B cell (primary cell): ENCODE measurements around the gene CCDC68. TPM values are rescaled to one million over a fixed set of nuclear protein-coding genes. Genes with fewer than 3 reads are reported as not detected.

ENCODE experiments used
- ATAC-seq: fragments of 200-7000 bp; cut with Tn5 transposase; one replicate; pipeline ENCODE4 v1.10.0; 2021; ENCODE audit warnings: low read depth, mild to moderate bottlenecking, moderate number of reproducible peaks, moderate library complexity
- CTCF ChIA-PET: fragments of 350-600 bp; sonication (Branson Sonifier 250); formaldehyde crosslinking; loops from one replicate; lab custom pipeline; 2021; ENCODE audit warnings: antibody characterized with exemption, inconsistent platforms; lab: Charles Lee
- POLR2A ChIA-PET: fragments of 350-600 bp; sonication (Branson Sonifier 250); formaldehyde crosslinking; loops from one replicate; lab custom pipeline; 2021; ENCODE audit warnings: antibody characterized with exemption; lab: Charles Lee
- DNase-seq: peaks from one replicate; pipeline ENCODE4 v3.0.0; 2013
- H2AFZ ChIP-seq: 2 replicates; pipeline ENCODE4 v1.6.1; 2012; ENCODE audit warnings: mild to moderate bottlenecking, low read depth, low read length; ENCODE audit not compliant: insufficient read depth, poor library complexity, severe bottlenecking
- H3K27ac ChIP-seq, 2 donors: 1 replicate in 1 of 2; 2 replicates in 1 of 2; pipeline ENCODE4 v1.5.1; 2012 to 2013; ENCODE audit warnings: low read length in 2 of 2, mild to moderate bottlenecking in 2 of 2, moderate library complexity in 1 of 2
- H3K27me3 ChIP-seq, 4 experiments: fragments of 200-600 bp in 1 of 4; sonication (generic) in 1 of 4; replicated peaks in 1 of 4; 1 replicate in 2 of 4; 2 replicates in 2 of 4; pipeline versions ENCODE4 v1.6.1 to v1.7.0; 2013 to 2016; ENCODE audit warnings: low read length in 3 of 4, mild to moderate bottlenecking in 2 of 4, mixed read lengths in 1 of 4, moderate library complexity in 1 of 4; ENCODE audit not compliant: insufficient read depth in 4 of 4, control insufficient read depth in 3 of 4; ENCODE audit errors: control extremely low read depth in 1 of 4
- H3K36me3 ChIP-seq, 2 experiments: replicated peaks in 1 of 2; 1 replicate in 1 of 2; 2 replicates in 1 of 2; pipeline versions ENCODE4 v1.6.1 to v1.7.1; 2013; ENCODE audit warnings: low read length in 1 of 2; ENCODE audit not compliant: insufficient read depth in 2 of 2, control insufficient read depth in 1 of 2; ENCODE audit errors: control extremely low read depth in 1 of 2, extremely low read depth in 1 of 2
- H3K4me1 ChIP-seq, 2 donors: fragments of 200-600 bp in 1 of 2; sonication (generic) in 1 of 2; 1 replicate in 1 of 2; 2 replicates in 1 of 2; pipeline versions ENCODE4 v1.5.1 to v1.6.1; 2013 to 2017; ENCODE audit warnings: low read length in 2 of 2; ENCODE audit not compliant: control insufficient read depth in 2 of 2, insufficient read depth in 2 of 2
- H3K4me2 ChIP-seq: replicated peaks from 2 replicates; pipeline ENCODE3; 2012; ENCODE audit warnings: mild to moderate bottlenecking, low read depth, low read length; ENCODE audit not compliant: poor library complexity, severe bottlenecking
- H3K4me3 ChIP-seq, 5 experiments: fragments of 200-600 bp in 1 of 5; sonication (generic) in 1 of 5; 1 replicate in 3 of 5; 2 replicates in 2 of 5; pipeline versions ENCODE4 v1.5.1 to v1.7.0; 2011 to 2016; ENCODE audit warnings: low read length in 4 of 5, mild to moderate bottlenecking in 4 of 5, low read depth in 2 of 5, control low read depth in 1 of 5, moderate library complexity in 1 of 5; ENCODE audit not compliant: insufficient read depth in 1 of 5; ENCODE audit errors: control extremely low read depth in 1 of 5, extremely low read depth in 1 of 5
- H3K79me2 ChIP-seq: fragments of 200-600 bp; sonication (generic); one replicate; pipeline ENCODE4 v1.6.0; 2016; ENCODE audit warnings: low read length; ENCODE audit not compliant: control insufficient read depth, insufficient read depth
- H3K9ac ChIP-seq: fragments of 200-600 bp; sonication (generic); 2 replicates; pipeline ENCODE4 v1.6.1; 2017; ENCODE audit warnings: mild to moderate bottlenecking, low read length, moderate library complexity
- H3K9me3 ChIP-seq, 3 donors: one replicate each; pipeline versions ENCODE4 v1.6.1 to v1.7.1; 2013; ENCODE audit warnings: low read length in 2 of 3; ENCODE audit not compliant: control insufficient read depth in 2 of 3, insufficient read depth in 1 of 3; ENCODE audit errors: control extremely low read depth in 1 of 3
- H4K20me1 ChIP-seq: 2 replicates; pipeline ENCODE4 v1.6.0; 2012; ENCODE audit warnings: mild to moderate bottlenecking, low read length; ENCODE audit not compliant: insufficient read depth, control insufficient read depth, poor library complexity, severe bottlenecking
- H3K27ac Mint-ChIP-seq: one replicate; pipeline ENCODE4 v1.8.0; 2021; ENCODE audit warnings: mixed read lengths
- H3K27me3 Mint-ChIP-seq: one replicate; pipeline ENCODE4 v1.8.0; 2021; ENCODE audit warnings: mixed read lengths
- H3K4me1 Mint-ChIP-seq: one replicate; pipeline ENCODE4 v1.8.0; 2021; ENCODE audit warnings: mixed read lengths
- H3K4me3 Mint-ChIP-seq: one replicate; pipeline ENCODE4 v1.8.0; 2021; ENCODE audit warnings: mixed read lengths
- H3K9me3 Mint-ChIP-seq: one replicate; pipeline ENCODE4 v1.8.0; 2022; ENCODE audit warnings: mixed read lengths; ENCODE audit not compliant: insufficient read depth
- EZH2 ChIP-seq: IDR thresholded peaks from 2 replicates; pipeline ENCODE4 v1.6.1; 2012; ENCODE audit warnings: borderline replicate concordance, low read depth, mild to moderate bottlenecking, moderate library complexity, low read length; ENCODE audit not compliant: insufficient read depth, poor library complexity, severe bottlenecking
- WGBS: methylation state at CpG from one replicate; pipeline ENCODE4 v1.1.5; 2013; ENCODE audit warnings: missing lambda C conversion rate; ENCODE audit not compliant: insufficient coverage; 5-methylcytosine and 5-hydroxymethylcytosine counted together
- intact Hi-C: fragments of 100-400 bp; cut with micrococcal nuclease; formaldehyde crosslinking; loops from one replicate; pipeline ENCODE4 v1.10.0; 2022
- polyA plus RNA-seq: library from polyadenylated mRNA; depleted of rRNA; stranded (reverse); fragments of >200 nt; gene quantifications from 2 replicates; pipeline ENCODE4 v1.2.3, GENCODE V29; 2012
- total RNA-seq, 2 donors: library from RNA; stranded (reverse); fragments of 120-200 nt in 1 of 2; gene quantifications; 1 replicate in 1 of 2; 2 replicates in 1 of 2; pipeline versions ENCODE4 v1.2.3 to v1.2.4, GENCODE V29; 2013 to 2022
- TF ChIP-seq, protein P1 (sequence below): fragments of 200-600 bp; IDR thresholded peaks from one replicate; pipeline ENCODE4 v1.8.0; 2022; ENCODE audit warnings: antibody characterized with exemption, mild to moderate bottlenecking

CCDC68 gene
- total and polyA plus RNA-seq, 2 donors (not counting 1 experiment from before 2014, with no cell fraction given), result 0.01 to 0.32 TPM

DNA sequence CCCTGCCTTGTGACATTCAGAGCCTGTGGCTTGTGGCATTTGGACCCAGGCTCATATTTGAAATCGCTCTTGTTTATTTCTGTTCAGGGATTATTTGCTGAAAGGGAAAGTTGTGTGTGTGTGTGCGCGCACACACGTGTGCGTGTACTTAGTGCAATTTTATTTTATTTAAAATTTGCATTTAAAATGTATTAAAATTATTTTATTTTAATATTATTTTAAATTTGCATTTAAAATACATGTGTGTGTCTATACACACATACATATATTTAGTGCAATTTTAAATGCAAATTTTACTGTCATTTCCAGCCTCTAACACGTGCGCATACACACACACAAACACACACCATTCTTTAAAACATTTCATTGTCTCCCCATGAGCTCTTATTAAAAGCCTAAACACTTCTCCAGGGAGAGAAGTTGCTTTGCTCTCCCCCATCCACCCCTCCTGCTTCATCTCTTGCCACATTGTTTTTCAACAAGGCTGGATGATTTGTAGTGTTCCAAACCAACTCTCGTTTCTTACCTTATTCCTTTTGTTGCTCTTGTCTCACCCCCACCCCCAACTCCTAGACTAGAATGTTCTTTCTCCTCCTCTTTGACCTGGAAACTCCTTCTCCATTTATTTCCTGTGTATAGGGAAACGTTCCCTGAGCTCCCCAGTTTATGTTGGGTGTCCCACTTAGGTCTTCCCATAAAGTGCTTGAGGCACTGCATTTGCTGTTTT lies 3.8 kb upstream of the CCDC68 start:
- CTCF ChIA-PET, result no interaction called here
- Histone ChIP-seq H3K9ac (no peak overlapping the region), H4K20me1 (no peaks in the 10 kb centered on the region), H3K36me3 (no peaks in the 10 kb centered on the region), H3K27me3 (peaks cover 0 to 17% (median 9%) of the 10 kb centered on the region in 4 experiments), H3K79me2 (no peaks in the 10 kb centered on the region), H3K4me2 (no peak overlapping the region), H2AFZ (no peak overlapping the region), H3K4me1 (peaks cover 2 to 3% of the 10 kb centered on the region in 2 donors), H3K27ac (no peak overlapping the region), H3K9me3 (peaks cover 0 to 4% (median 1%) of the 10 kb centered on the region in 3 donors), H3K4me3 (no peak overlapping the region)
- H3K27me3 Mint-ChIP-seq, result peaks cover 33% of the 10 kb centered on the region
- TF ChIP-seq, protein P1, sequence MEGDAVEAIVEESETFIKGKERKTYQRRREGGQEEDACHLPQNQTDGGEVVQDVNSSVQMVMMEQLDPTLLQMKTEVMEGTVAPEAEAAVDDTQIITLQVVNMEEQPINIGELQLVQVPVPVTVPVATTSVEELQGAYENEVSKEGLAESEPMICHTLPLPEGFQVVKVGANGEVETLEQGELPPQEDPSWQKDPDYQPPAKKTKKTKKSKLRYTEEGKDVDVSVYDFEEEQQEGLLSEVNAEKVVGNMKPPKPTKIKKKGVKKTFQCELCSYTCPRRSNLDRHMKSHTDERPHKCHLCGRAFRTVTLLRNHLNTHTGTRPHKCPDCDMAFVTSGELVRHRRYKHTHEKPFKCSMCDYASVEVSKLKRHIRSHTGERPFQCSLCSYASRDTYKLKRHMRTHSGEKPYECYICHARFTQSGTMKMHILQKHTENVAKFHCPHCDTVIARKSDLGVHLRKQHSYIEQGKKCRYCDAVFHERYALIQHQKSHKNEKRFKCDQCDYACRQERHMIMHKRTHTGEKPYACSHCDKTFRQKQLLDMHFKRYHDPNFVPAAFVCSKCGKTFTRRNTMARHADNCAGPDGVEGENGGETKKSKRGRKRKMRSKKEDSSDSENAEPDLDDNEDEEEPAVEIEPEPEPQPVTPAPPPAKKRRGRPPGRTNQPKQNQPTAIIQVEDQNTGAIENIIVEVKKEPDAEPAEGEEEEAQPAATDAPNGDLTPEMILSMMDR, result no peak
- no peak for TF ChIP-seq EZH2
- H3K4me3 Mint-ChIP-seq, result no peak overlapping the region
- no peak overlapping the region for H3K27ac Mint-ChIP-seq
- DNase-seq, result no peak
- no peak for ATAC-seq
- intact Hi-C loops, result no loop called here
- POLR2A ChIA-PET, result no interaction called here
- H3K4me1 Mint-ChIP-seq, result peaks cover 16% of the 10 kb centered on the region
- WGBS, result 100% methylated on average over 1 of the region's 9 CpGs
- no peaks in the 10 kb centered on the region for H3K9me3 Mint-ChIP-seq

DNA sequence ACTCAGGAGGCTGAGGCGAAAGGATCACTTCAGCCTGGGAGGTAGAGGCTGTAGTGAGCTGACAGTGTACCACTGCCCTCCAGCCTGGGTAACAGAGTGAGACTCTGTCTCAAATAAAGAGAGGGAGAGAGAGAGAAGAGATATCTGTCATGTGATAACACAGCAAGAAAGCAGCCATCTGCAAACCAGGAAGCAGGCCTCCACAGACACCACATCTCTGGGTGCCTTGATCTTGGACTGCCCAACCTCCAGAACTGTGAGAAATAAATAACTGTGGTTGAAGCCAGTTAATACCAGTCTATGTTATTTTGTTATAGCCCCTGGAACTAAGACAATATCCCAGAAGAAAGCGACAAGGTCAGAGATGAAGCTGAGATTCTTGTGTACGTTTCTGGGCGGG lies 2.6 kb upstream of the CCDC68 start:
- no peak overlapping the region for H3K27ac Mint-ChIP-seq
- Histone ChIP-seq H3K27me3 (peaks cover 0 to 19% (median 9%) of the 10 kb centered on the region in 4 experiments), H3K9ac (no peak overlapping the region), H3K4me1 (peaks cover 2 to 3% of the 10 kb centered on the region in 2 donors), H3K9me3 (peaks cover 0 to 4% (median 0%) of the 10 kb centered on the region in 3 donors), H3K36me3 (no peaks in the 10 kb centered on the region), H3K4me3 (no peak overlapping the region), H2AFZ (no peak overlapping the region), H3K79me2 (no peaks in the 10 kb centered on the region), H3K4me2 (no peak overlapping the region), H3K27ac (no peak overlapping the region), H4K20me1 (no peaks in the 10 kb centered on the region)
- intact Hi-C loops, result no loop called here
- no peak for DNase-seq
- no peak overlapping the region for H3K4me3 Mint-ChIP-seq
- no peaks in the 10 kb centered on the region for H3K9me3 Mint-ChIP-seq
- peaks cover 44% of the 10 kb centered on the region for H3K27me3 Mint-ChIP-seq
- WGBS, result 100% methylated on average over 1 of the region's 4 CpGs
- no peak for TF ChIP-seq EZH2
- TF ChIP-seq, protein P1, result no peak
- peaks cover 16% of the 10 kb centered on the region for H3K4me1 Mint-ChIP-seq
- ChIA-PET POLR2A (no interaction called here), CTCF (no interaction called here)
- ATAC-seq, result no peak
